Endometrial microvascular endothelial cells (primary cell): Measurements from ENCODE around the gene LRRTM4. TPM values are rescaled to one million over a fixed set of nuclear protein-coding genes. Genes with fewer than 3 reads are reported as not detected.
"Not testable (repeated sequence)": the region's sequence is repeated elsewhere in the genome, so short reads cannot be mapped to it uniquely, and the experiment has no call there.

Experiments used
- in situ Hi-C: cut with HindIII; loops from 2 replicates; pipeline ENCODE4 v1.10.0; 2017; ENCODE audit warnings: low sequenced_read_pairs, low pct_unique_long_range_greater_than_20kb; ENCODE audit errors: inconsistent ontology term
- total RNA-seq: library from RNA; depleted of rRNA; stranded (reverse); fragments of >200 nt; gene quantifications from one replicate; pipeline ENCODE4 v1.2.3, GENCODE V29; 2015; ENCODE audit errors: inconsistent ontology term

Gene LRRTM4
- total RNA-seq, 1 donor from 2014 or later: not detected

DNA sequence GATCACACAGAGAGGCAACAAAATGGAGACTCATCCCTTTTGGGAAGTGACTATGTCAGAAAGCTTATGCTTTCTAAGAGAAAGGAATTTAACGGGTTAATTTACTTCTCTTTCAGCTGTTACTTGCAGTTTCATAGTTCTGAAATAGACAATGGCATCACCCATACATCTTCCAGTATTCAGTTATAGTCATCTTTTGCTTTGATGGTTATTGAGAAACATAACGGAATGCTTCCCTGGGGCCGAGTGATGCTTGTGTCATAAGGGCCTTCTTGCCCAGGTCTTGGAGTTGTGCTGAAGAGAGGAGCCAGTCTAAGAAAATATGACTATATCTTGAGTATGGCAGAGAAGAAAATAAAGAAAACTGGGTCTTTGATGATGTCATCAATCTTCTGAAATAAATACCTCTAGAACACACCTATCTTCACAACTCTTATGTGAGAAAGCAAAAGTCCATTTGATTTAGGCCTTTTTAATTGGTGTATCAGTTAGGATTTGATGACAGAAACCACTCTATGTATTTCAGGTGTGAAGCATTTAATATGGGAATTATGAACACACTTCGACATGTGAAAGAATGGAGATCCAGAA, 328.2 kb downstream of the LRRTM4 start:
- in situ Hi-C loops: no loop called here

DNA sequence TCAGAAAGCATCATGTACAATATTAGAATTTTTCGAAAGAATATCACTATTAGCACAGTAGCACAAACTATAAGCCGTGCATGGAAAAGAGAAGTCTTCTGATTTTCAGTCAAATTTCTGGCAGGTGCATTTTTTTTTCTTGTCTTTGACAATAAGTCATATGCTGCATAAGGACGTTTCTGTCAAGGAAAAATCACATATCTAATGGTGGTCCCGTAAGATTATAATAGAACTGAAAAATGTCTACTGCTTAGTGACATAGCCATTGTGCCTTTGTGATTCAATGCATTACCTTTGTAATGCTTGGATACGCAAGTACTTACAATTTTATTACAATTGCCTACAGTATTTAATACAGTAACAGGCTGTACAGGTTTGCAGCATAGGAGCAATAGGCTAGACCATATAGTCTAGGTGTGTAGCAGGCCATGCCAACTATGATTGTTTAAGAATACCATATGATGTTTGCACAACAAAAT, 329.3 kb downstream of the LRRTM4 start:
- in situ Hi-C loops: no loop called here

DNA sequence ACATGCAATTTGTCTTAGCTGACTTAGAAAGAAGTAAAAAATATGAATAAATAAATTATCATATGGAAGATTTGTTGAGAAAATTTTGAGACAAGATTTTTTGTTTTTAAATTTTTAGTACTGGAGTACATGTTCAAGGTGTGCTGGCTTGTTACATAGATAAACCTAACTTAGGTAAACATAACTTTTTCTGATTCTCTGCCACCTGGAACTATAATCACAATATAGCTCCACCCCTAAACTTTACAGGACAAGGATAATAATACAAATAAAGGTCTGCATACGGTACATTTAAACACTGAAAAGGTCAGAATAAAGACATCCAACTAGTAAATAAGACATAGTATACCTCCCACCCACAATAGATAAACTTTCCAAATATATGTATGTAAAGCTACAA, 330.5 kb downstream of the LRRTM4 start:
- in situ Hi-C loops: no loop called here

DNA sequence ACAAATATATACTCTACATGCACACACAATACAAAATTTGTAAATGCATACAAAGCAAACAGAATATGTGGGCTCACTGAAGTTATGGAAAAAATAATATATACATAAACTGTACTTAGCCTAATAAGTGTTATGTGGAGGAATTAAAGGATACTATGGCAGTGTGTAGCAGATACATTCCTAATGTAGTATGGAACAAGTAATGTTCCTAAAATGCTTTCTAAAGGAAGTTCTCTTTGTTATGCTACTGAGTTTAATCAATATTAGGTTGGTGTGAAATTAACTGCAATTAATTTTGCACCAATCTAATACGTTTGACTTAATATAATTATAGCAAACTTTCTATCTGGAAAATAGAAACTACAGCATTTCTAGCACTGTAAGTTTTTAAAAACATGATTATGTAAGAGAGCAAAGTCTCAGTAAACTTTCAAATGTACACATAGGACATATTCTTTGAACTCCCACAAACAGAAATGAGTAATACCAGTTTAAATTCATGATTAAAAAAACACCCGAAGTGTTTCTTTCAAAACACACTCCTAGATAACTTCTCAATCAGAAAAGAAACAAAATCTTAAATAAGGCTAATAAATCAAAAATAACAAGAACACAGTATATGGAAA, 331.3 kb downstream of the LRRTM4 start:
- in situ Hi-C loops: no loop called here

DNA sequence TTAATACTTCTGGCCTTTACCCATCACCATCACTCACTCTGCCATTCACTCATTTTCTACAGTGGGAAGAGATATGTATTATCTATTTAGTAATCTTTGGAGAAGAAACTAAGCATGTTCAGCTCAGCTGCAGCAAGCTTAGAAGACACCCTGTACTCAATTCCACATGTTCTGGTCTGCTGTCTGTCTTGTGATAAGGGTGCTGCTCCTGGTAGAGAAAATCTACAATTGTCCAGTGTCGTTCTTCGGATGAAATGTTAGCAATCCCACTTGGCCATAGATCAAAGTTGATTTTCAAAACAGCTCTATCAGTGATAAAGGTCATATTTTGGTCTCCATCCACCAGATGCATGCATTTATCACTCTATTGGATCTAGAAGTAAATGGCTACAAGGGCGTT, 337.1 kb downstream of the LRRTM4 start:
- in situ Hi-C loops: no loop called here

DNA sequence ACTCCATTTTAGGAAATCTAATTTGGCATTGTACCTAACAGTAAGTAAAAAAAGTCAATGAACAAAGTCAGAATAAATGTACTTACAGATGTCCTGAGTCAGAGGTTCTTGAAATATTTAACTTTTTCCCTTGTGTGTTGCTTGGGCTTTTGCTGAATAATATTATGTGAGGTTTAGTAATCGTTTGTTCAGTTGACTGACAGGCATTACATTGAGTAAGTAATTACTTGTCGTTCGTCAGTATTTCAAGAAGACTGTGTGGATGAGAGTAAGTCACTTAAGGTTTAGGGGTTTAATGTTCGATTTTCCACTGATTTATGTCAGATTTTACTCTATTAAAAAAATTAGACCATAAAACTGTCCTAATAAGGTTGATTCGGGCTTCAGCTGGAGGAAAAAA, 342.9 kb downstream of the LRRTM4 start:
- in situ Hi-C loops: no loop called here

DNA sequence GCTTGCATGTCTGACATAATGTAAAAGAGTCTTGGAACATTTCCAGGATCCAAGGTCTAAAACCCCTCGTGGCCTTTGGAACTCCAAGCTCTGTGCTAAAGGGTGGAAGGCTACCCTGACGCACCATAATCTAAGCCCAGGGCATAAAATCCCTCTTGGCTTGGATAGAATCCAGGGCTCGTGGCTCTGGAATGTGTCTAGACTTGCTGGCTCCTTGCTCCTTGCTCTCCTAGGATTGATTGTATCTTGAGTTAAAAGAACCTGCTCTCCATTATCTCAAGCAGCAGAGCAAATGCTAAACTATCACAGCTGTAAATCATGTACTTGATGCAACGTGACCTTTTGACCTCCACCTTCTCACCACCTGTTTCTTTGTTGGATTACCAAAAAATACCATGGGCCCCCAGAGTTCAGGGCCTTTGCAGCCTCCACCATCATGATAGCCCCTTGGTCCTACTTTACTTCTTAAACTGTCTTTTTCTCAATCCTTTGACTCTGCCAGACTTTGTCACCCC, 346.9 kb downstream of the LRRTM4 start:
- in situ Hi-C loops: not testable (repeated sequence)

DNA sequence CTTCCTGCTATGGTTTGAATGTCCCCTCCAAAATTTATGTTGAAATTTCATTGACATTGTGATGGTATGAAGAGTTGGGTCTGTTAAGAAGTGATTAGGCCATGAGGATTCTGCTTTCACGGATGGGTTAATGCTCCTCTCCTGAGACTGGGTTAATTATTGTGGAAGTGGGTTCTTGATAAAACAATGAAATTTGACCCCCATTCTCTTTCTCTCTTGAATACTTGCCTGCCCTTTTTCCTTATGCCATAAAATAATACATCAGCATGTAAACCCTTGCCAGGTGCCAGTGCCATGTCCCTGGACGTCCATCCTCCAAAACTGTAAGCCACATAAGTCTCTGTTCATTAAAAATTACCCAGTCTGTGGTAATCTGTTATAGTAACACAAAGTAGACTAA, 352.8 kb downstream of the LRRTM4 start:
- in situ Hi-C loops: no loop called here

DNA sequence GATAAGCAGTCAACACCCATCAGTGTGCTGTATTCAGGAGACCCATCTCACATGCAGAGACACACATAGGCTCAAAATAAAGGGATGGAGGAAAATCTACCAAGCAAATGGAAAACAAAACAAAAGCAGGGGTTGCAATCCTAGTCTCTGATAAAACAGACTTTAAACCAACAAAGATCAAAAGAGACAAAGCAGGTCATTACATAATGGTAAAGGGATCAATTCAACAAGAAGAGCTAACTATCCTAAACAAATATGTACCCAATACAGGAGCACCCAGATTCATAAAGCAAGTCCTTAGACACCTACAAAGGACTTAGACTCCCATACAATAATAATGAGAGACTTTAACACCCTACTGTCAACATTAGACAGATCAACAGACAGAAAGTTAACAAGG, 358.2 kb downstream of the LRRTM4 start:
- in situ Hi-C loops: not testable (repeated sequence)

DNA sequence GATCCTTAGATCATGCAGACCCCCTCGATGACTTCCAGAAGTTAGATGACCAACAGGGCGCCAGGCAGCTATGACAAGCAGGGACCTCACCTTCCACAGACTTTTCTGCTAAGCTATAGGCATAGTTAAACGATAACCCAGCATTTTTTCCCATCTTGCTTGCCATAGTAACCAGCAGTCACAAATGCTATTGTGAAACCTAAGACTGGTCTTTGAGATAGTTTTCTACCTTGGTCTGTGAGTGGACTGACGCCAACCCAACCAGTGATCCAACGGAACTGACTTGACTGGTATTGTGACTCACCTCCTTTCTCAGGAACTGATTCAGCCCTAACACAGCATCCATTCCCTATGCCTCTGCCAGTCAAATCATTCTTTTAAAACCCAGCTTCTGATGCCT, 361.2 kb downstream of the LRRTM4 start:
- in situ Hi-C loops: no loop called here

DNA sequence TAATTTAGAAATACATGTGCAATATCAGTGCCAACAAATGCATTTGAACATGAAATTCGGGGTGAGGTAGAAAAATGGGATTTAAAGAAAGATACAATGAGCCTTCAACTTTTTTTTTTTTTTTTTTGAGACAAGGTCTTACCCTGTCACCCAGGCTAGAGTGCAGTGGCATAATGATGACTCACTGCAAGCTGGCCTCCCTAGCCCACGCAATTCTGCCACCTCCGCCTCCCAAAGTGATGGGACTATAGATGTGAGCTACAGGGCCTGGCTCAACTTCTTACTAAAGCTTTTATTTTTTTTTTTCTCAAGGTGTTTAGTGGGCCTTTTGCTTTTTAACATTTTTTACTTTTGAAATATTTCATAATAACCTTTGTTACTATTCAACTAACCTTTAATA, 365.6 kb downstream of the LRRTM4 start:
- in situ Hi-C loops: no loop called here

DNA sequence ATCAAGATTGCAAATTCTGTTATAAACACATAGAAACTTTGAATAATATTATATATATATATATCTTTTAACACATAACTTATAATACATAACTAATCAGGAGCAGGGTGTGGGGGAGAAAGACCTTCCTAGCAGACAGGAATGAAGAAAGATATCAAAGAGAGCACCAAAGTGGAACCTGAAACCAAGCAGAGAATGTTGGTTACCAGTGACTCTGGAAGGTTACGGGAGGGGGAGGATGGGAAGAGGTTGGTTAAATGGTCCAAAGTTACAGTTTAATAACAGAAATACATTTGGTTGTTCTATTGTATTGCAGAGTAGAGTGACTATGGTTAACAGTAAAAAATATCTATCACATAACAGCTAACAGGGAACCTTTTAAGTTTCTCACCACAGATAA, 366.7 kb downstream of the LRRTM4 start:
- in situ Hi-C loops: no loop called here

DNA sequence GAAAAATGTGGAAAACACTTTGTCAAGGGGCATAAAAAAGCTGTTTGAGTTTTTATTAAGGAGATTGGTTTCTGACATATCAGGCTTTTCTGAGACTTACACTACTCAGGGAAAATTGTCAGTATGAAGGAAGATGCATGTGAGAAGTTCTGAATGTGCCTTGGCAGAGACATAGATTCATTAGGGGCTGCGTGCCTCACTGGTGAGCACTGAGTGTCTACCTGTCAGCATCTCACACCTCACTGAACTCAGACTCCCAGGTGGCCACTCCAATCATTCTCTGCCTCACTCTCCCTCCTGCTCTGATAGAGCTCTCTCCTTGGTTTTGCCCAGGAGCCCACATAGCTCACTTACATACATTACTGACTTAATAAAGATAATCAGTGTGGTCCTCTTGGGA, 372.6 kb downstream of the LRRTM4 start:
- in situ Hi-C loops: no loop called here

DNA sequence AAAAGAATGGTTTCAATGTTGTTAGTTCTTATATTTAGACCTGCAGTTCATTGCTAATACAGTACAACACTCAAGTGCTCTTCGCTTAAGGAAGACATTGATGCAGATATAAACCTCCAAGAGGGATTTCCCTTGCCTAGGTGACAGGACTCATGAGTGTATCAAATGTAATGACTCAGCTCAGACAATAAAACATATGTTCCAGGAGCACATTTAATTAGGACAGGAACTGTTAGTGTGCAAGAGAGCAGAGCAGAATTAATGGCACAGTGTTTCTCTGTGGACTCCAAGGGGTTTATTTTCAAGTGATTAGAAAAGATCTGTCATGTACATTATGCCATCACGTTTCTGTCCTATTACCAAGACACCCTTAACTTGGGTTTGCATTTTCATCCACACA, 375.0 kb downstream of the LRRTM4 start:
- in situ Hi-C loops: no loop called here

DNA sequence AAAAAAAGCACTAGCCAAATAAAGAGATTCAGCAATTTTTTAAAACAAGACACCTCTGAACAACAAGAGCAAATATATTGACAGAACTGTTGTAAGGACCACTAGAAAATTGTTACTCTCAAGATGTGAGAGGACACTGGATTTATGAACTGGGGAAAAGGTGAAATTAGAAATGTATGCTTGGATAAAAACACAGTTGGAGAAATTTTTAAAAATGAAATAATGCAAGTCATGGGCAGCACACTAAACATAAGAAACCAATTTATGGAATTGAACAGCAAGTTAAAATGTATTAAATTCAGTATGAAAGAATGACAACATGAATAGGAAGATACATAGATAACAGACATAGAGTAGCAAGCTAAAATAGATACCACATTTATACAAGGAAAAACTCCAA, 377.4 kb downstream of the LRRTM4 start:
- in situ Hi-C loops: no loop called here

DNA sequence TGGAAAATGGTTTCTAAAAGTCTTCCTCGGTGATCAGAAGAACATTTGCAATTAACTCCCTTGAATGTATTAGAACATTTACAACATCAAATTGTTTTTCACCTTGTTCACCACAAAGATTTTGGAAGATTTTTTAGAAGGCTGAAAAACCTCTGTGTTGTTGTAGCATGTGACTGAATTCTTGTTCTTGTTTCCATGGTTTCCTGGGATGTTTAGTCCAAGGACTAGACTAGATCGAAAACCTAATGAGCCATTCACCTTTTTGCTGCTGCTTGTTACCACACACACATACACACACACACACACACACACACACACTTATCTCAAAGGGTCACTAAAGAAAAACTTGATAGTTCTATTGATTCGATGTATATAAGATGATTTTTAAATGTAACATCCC, 380.0 kb downstream of the LRRTM4 start:
- in situ Hi-C loops: no loop called here

DNA sequence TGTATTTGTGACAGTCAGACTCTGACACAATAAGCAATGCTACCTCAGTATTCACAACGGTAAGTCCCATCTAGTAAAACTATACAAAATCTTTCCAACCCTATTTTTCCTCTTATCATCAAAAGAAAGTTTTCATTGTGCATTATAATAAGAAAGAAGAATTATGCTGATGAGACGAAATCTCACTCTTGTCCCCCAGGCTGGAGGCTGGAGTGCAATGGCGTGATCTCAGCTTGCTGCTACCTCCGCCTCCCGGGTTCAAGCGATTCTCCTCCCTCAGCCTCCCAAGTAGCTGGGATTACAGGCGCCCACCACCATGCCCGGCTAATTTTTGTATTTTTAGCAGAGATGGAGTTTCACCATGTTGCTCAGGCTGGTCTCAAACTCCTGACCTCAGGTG, 393.7 kb downstream of the LRRTM4 start:
- in situ Hi-C loops: not testable (repeated sequence)

DNA sequence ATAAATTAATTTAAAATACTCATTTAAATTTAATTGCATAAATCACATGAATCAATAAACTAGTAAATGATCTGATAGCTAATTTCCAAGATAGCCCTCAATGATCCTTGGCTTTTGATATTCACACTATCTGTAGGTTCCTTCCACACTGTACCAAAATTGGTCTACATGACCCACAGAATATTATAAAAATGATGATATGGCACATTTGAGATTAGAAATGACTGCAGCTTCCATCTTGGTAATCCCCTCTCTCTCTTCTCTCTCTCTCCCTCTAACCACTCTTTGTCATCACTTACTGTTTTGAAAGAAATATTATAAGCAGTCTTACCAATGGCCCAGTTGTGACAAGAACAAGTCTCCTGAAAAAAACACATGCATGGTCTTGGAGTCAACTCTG, 394.8 kb downstream of the LRRTM4 start:
- in situ Hi-C loops: no loop called here

DNA sequence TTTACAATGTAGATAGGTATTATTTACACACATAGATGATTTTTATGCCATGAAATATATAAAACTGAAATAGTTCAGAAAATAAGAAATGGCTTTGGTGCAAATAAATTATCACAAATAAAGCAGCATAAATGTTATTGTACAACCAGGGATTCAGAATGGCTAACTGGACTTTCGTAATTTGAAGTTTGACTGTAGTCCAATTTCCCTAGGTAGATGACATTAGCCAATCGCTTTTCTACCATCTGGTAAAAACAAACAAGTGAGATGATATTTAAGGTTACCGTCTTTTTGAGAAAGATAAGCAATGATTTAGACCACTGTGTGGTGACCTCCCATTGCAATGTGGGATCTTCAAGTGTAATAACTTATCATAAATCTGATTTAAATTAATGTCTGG, 400.7 kb downstream of the LRRTM4 start:
- in situ Hi-C loops: no loop called here

DNA sequence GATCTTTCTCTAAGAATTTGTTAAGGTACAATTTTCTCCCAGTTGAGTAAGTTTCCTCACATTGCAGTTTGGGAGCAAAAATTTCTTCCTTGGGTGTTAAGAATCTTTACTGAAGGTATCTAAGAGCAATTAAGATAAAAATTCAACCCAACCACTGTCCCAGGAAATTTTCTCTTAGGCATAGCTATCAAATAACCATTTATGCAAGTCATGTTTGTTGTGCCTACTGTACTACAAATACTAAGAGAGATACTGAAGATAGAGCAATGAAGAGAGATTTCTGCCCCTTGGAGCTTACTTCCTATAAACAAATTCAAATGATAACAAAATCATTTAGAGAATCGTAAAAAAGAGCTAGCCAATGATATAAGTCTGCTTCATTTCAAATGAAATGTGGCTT, 402.8 kb downstream of the LRRTM4 start:
- in situ Hi-C loops: no loop called here

DNA sequence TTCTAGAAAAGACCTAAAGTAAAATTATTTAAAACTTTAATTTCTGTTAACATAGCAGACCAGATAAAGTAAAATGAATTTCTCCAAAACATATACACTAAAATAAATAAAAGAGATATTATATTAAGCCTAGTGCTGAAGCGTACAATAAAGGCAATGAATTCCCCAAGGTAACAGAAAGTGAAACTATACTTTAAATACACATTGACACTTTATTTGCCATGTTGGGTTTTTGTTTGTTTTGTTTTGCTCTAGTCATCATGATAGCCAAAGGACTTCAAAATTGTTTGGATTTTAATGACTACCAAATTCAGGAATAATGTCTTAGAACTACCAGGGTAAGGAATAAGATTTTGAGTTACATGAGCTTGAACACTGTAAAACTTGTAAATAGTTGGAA, 413.3 kb downstream of the LRRTM4 start:
- in situ Hi-C loops: no loop called here
